Kidney epithelial cell (primary cell): ENCODE measurements around the gene FBLN2. TPM values are rescaled to one million over a fixed set of nuclear protein-coding genes. Genes with fewer than 3 reads are reported as not detected.

Source experiments
- DNase-seq: peaks from one replicate; pipeline ENCODE4 v3.0.0-alpha.2; 2010; ENCODE audit warnings: low read depth
- H3K27me3 ChIP-seq: 2 replicates; pipeline ENCODE4 v1.6.0; 2011; ENCODE audit warnings: low read length; ENCODE audit not compliant: control insufficient read depth, insufficient read depth
- H3K36me3 ChIP-seq: 2 replicates; pipeline ENCODE4 v1.5.1; 2011; ENCODE audit warnings: low read length; ENCODE audit not compliant: control insufficient read depth, insufficient read depth
- H3K4me3 ChIP-seq: 2 replicates; pipeline ENCODE4 v1.5.1; 2011; ENCODE audit warnings: low read depth, mild to moderate bottlenecking, control low read depth, low read length
- total RNA-seq: library from RNA; depleted of rRNA; stranded (reverse); fragments of >200 nt; gene quantifications from 2 replicates; pipeline ENCODE4 v1.2.3, GENCODE V29; 2015
- TF ChIP-seq, protein P1 (sequence below): IDR thresholded peaks from 2 replicates; pipeline ENCODE4 v1.5.1; 2011; ENCODE audit warnings: mild to moderate bottlenecking, moderate library complexity, low read length, control low read depth, inconsistent platforms; ENCODE audit not compliant: insufficient read depth, poor library complexity, severe bottlenecking

FBLN2 gene
- total RNA-seq, 1 donor from 2014 or later, result 6.7 TPM

DNA sequence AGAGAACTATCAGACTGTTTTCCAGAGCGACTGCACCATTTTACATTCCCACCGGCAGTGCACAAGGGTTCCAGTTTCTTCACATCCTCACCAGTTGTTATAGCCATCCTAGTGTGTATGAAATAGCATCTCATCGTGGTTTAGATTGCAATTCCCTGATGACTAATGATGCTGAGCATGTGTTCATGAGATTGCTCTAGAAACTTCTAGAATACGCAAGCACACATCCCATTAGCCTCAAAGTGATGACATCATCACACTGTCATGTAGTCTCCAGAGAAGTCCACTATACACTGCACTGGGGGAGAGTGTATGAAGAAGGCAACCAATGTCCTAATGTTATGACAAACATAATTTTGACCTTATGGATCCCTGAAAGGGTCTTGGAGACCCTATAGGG is 30.1 kb downstream of the FBLN2 start:
- no peak overlapping the region for H3K4me3 ChIP-seq
- H3K36me3 ChIP-seq, result no peaks in the 10 kb centered on the region
- TF ChIP-seq, protein P1, sequence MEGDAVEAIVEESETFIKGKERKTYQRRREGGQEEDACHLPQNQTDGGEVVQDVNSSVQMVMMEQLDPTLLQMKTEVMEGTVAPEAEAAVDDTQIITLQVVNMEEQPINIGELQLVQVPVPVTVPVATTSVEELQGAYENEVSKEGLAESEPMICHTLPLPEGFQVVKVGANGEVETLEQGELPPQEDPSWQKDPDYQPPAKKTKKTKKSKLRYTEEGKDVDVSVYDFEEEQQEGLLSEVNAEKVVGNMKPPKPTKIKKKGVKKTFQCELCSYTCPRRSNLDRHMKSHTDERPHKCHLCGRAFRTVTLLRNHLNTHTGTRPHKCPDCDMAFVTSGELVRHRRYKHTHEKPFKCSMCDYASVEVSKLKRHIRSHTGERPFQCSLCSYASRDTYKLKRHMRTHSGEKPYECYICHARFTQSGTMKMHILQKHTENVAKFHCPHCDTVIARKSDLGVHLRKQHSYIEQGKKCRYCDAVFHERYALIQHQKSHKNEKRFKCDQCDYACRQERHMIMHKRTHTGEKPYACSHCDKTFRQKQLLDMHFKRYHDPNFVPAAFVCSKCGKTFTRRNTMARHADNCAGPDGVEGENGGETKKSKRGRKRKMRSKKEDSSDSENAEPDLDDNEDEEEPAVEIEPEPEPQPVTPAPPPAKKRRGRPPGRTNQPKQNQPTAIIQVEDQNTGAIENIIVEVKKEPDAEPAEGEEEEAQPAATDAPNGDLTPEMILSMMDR, result no peak
- peaks cover 3% of the 10 kb centered on the region for H3K27me3 ChIP-seq
- peak; percentile 55 for DNase-seq

DNA sequence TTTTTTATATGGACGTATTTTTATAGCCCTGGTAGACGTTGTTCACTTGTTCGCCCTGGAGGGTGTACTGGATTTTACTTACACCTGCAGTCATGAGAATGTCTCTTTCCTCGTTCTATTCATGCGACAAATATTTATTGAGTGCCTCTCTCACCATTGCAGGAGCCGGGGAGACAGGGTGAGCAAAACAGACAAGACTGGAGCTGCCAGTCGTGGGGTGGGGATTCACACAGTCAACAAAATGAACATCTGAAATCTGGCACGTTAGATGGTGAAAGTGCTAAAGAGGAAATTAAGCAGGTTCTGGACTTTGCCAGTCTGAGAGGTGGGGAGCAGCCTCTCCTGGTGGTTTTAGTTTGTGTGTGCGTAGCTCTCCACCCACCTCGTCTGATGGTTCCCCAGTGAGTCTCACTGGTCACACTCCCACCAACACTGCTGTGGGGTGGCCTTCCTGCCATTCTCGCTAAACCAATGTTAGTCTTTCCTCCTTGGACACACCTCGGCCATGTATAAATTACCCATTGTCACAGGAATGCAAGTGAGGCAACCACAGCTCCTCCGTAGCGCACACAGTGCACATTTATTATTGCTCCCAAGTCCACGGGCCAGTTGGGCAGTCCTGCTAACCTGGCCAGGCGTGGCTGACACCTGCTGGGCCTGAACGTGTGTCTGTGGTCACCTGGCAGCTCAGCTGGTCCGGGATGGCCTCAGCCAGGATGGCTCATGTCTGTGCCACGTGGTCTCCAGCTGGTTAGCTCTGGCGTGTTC is 31.5 kb downstream of the FBLN2 start:
- Histone ChIP-seq H3K27me3 (no peaks in the 10 kb centered on the region), H3K36me3 (no peaks in the 10 kb centered on the region), H3K4me3 (no peak overlapping the region)
- DNase-seq, result no peak
- TF ChIP-seq, protein P1, result no peak

DNA sequence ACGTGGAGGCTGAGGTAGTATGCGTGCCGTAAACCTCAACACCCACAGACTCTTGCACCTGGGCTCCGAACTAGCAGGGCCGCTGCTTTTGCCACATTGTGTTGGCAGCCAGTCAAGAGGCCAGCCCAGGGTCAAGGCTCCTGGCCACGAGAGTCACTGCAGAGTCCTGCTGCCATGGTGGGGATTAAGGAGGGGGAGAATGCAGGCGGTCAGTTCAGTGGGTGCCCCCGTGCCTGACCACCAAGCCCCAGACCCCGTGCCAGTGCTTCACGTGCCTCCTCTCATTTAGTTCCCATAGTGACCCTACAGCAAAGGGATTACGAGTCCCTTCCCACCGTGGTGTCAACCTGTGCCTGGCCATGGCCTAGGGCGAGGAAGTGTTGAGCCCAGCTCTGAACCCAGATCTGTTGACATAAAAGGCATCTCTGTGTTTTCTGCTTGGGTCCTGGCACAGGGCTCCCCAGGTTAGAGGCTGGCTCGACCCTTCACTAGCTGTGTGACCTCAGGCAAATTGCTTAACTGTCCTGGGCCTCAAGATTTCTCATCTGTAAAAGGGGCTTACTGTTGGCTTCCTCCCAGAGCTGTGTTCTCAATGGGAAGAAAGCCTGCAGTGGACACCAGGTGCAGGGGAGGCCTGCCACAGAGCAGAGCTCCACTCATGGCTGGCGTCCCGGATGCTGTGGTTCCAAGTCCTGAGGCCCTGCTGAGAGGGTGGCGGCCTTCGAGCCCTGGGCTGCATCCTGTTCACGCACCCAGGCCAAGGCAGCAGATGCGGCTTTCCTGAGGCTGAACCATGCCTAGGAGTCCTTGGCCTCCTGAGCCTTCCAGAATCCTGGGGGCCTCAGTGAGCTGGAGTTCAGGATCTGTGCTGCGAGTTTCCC is 32.8 kb downstream of the FBLN2 start:
- DNase-seq, result no peak
- TF ChIP-seq, protein P1, result no peak
- Histone ChIP-seq H3K4me3 (no peak overlapping the region), H3K36me3 (no peaks in the 10 kb centered on the region), H3K27me3 (no peaks in the 10 kb centered on the region)

DNA sequence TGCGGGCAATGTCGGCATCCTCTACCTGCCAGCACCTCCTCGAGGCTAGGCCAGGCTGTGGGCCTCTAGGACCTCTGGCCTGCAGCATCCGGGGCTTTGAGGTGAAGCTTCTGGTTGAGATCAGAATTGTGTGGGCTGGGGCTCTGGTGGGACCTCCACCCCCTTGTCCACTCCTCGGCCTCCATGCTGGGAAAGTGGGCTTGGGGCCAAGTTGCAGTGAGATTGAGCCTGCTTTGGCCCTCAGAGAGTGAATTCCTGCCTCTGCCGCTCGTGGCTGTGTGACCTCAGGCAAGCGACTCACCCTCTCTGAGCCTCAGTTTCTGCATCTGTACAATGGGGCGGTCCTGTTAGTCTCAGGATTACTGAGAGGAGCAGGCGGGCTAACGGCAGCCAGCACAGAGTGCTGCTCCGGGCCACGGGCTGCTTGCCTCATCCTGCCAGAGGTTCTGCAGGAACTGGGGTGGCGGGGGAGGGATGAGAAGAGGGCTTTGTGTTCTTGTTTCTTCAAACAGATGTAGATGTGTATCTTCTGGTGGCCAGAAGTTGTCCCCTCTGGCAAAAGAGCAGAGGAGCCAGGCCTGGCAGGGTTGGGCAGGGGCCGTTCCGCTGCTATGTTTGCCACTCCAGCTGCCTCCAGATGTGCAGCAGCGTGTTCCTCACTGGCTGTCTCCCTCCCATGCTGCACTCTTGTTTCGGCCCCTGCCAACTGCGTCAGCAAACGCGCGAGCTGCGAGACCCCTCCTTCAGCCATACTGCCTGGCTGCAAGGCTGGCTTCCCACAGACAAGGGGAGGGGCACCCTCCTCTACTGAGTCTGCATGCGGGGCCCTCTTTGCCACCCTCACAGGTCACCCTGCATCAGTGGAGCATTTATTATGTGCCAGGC is 33.7 kb downstream of the FBLN2 start:
- H3K4me3 ChIP-seq, result no peak overlapping the region
- H3K27me3 ChIP-seq, result no peaks in the 10 kb centered on the region
- H3K36me3 ChIP-seq, result no peaks in the 10 kb centered on the region
- TF ChIP-seq, protein P1, result no peak
- DNase-seq, result no peak

DNA sequence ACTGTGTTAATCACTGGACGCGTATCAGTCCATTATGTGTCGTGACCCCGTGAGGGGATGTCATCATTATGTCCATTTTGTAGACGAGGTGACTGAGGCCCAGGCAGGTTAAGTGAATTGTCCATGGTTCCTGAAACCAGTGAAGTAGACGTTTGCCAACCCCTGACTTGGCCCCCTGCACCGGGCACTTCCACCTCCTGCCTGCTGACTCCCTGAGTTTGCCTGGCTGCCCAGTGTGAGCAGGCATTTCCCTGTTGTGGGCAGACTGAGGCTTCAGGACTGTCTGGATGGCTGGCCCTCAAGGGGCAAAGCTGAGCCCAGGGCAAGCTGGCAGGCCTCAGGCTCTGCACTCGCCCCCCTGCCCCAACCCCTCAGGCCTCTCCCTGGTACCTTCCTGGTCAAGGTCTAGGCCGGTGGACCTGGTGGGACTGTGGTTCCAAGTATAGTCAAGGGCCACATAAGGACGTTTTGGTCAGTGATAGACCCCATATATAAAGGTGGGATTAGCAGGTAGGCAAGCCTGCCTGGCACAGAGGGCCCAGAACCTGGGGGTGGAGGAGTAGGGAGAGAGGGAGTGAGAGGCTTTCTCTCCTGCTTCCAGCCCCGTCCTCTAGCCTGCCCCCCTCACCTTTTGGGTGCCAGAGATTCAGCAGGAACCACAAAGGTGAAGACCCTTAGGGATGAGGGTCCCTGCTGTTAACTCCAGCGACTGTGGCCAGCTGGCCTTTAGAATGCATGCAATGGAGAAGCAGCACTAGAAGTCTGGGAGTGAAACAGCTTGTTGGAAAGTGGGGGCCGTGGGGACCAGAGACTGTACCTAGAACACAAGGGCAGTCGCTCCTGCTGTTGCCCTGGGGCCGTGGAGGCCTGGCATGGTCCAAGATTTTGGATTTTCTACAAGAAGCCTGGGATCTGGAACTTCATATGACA is 34.6 kb downstream of the FBLN2 start:
- Histone ChIP-seq H3K27me3 (no peaks in the 10 kb centered on the region), H3K4me3 (no peak overlapping the region), H3K36me3 (no peaks in the 10 kb centered on the region)
- TF ChIP-seq, protein P1, result no peak
- no peak for DNase-seq
